Panc1 (cell line): Measurements from ENCODE around the gene ACCS. TPM values are rescaled to one million over a fixed set of nuclear protein-coding genes. Genes with fewer than 3 reads are reported as not detected.

Experiments used
- ATAC-seq: fragments of 200-7000 bp; cut with Tn5 transposase; 2 replicates; pipeline ENCODE4 v1.9.1; 2020; ENCODE audit warnings: mild to moderate bottlenecking, moderate library complexity
- BruUV-seq: library from RNA; stranded (reverse); fragments of 400-500 nt; replicated peaks from 2 replicates; lab custom pipeline; 2021; lab: Mats Ljungman, UMichigan
- CTCF ChIA-PET: fragments of 300-600 bp; sonication (Branson Sonifier 250); formaldehyde crosslinking; loops from one replicate; lab custom pipeline; 2022; ENCODE audit warnings: antibody characterized with exemption; lab: Charles Lee
- POLR2A ChIA-PET: fragments of 300-600 bp; sonication (Branson Sonifier 250); formaldehyde crosslinking; loops from one replicate; lab custom pipeline; 2022; ENCODE audit warnings: antibody characterized with exemption; lab: Charles Lee
- DNase-seq: peaks from one replicate; pipeline ENCODE4 v3.0.0-alpha.2; 2010; ENCODE audit warnings: low read depth, low spot score
- H3K27ac ChIP-seq: 2 replicates; pipeline ENCODE4 v1.5.1; 2011; ENCODE audit warnings: mild to moderate bottlenecking, low read length, inconsistent platforms
- H3K27me3 ChIP-seq: fragments of 200-500 bp; sonication (Bioruptor generic); 2 replicates; pipeline ENCODE4 v1.6.0; 2014; ENCODE audit warnings: low read length, inconsistent platforms; ENCODE audit not compliant: control insufficient read depth, insufficient read depth
- H3K36me3 ChIP-seq: fragments of 200-500 bp; sonication (Bioruptor generic); 2 replicates; pipeline ENCODE4 v1.5.1; 2014; ENCODE audit warnings: inconsistent platforms, mild to moderate bottlenecking, low read length, moderate library complexity; ENCODE audit not compliant: control insufficient read depth, insufficient read depth
- H3K4me1 ChIP-seq: 2 replicates; pipeline ENCODE4 v1.5.1; 2011; ENCODE audit warnings: inconsistent platforms, mild to moderate bottlenecking, low read length, moderate library complexity; ENCODE audit not compliant: control insufficient read depth, insufficient read depth
- H3K4me3 ChIP-seq, 2 experiments: 2 replicates each; pipeline ENCODE4 v1.5.1; 2011 to 2012; ENCODE audit warnings: low read depth in 2 of 2, low read length in 2 of 2, mild to moderate bottlenecking in 2 of 2, inconsistent platforms in 1 of 2, moderate library complexity in 1 of 2
- H3K9me3 ChIP-seq: fragments of 200-500 bp; sonication (Bioruptor generic); 2 replicates; pipeline ENCODE4 v1.5.1; 2014; ENCODE audit warnings: low read depth, mild to moderate bottlenecking, inconsistent platforms, low read length, moderate library complexity; ENCODE audit not compliant: control insufficient read depth, insufficient read depth
- CTCF ChIP-seq: fragments of 450-650 bp; IDR thresholded peaks from 2 replicates; pipeline ENCODE4 v1.5.1; 2017; ENCODE audit warnings: mild to moderate bottlenecking
- POLR2AphosphoS5 ChIP-seq: IDR thresholded peaks from 2 replicates; pipeline ENCODE4 v1.6.1; 2012; ENCODE audit warnings: mild to moderate bottlenecking, low read depth, low read length, moderate library complexity
- REST ChIP-seq, 2 experiments: IDR thresholded peaks; 2 replicates each; pipeline ENCODE4 v1.6.1; 2011 to 2012; ENCODE audit warnings: low read depth in 2 of 2, control low read depth in 1 of 2, low read length in 1 of 2, mild to moderate bottlenecking in 1 of 2, moderate library complexity in 1 of 2; ENCODE audit not compliant: insufficient read depth in 1 of 2
- SIN3A ChIP-seq: IDR thresholded peaks from 2 replicates; pipeline ENCODE4 v1.6.1; 2012; ENCODE audit warnings: low read depth, mild to moderate bottlenecking, low read length, moderate library complexity, borderline replicate concordance; ENCODE audit not compliant: insufficient read depth
- TCF7L2 ChIP-seq: IDR thresholded peaks from 2 replicates; pipeline ENCODE4 v1.6.1; 2011; ENCODE audit warnings: mild to moderate bottlenecking, low read depth, low read length, inconsistent platforms
- in situ Hi-C: cut with HindIII; loops from 2 replicates; pipeline ENCODE4 v1.10.0; 2016; ENCODE audit warnings: low sequenced_read_pairs, low pct_unique_long_range_greater_than_20kb
- intact Hi-C: fragments of 100-400 bp; cut with micrococcal nuclease; formaldehyde crosslinking; loops from one replicate; pipeline ENCODE4 v1.10.0; 2022; ENCODE audit not compliant: unreplicated experiment
- total RNA-seq: library from RNA; stranded (reverse); gene quantifications from one replicate; pipeline ENCODE4 v1.2.1, GENCODE V29; 2021; ENCODE audit not compliant: unreplicated experiment

The ACCS gene
- total RNA-seq, 1 experiment from 2014 or later: 38.0 TPM

DNA sequence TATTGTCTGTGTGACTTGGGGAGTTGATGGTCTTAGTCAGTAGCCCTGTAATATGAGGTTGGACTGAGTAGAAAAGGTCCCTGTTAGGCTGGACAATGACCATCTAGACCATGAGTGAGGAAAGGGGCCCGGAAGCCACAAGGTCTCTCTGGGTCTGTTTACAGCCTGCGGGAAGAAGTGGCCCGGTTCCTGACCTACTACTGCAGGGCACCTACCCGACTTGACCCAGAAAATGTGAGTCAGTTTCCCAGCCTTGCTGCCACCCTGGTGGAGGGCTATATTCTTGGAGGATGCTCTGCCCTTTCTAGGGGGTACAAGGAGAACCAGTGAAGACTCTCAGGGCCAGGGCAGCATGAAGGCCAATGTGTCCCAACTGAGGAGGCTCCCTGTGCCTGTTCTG lies 14.9 kb upstream of the ACCS start:
- ATAC-seq: no peak
- H3K27ac ChIP-seq: no peak overlapping the region
- POLR2A ChIA-PET: interaction anchor here (0.7 kb wide), 1 partner anchor 85 kb away, joined by 4 read pairs; no protein-coding TSS in a partner anchor
- H3K4me3 ChIP-seq: no peak overlapping the region
- no peaks in the 10 kb centered on the region for H3K27me3 ChIP-seq
- intact Hi-C loops: no loop called here
- CTCF ChIA-PET: no interaction called here
- H3K9me3 ChIP-seq: no peaks in the 10 kb centered on the region
- in situ Hi-C loops: no loop called here
- BruUV-seq: no TSS peak
- H3K4me1 ChIP-seq: no peaks in the 10 kb centered on the region
- no peaks in the 10 kb centered on the region for H3K36me3 ChIP-seq
- no peak for DNase-seq
- TF ChIP-seq CTCF: no peak
- TF ChIP-seq POLR2AphosphoS5: no peak
- TF ChIP-seq REST (IDR thresholded peaks at IDR 0.05; ENCODE audit: insufficient read depth in 1 of 2, low read depth in 2 of 2, low read length in 1 of 2): no peak
- no peak for TF ChIP-seq TCF7L2
- no peak for TF ChIP-seq SIN3A

GRCh38 chr11:44057340-44057739 lies 8.7 kb upstream of the ACCS start:
- POLR2A ChIA-PET: no interaction called here
- Histone ChIP-seq H3K9me3 (no peaks in the 10 kb centered on the region), H3K4me1 (no peaks in the 10 kb centered on the region), H3K4me3 (no peak overlapping the region), H3K36me3 (no peaks in the 10 kb centered on the region), H3K27me3 (no peaks in the 10 kb centered on the region), H3K27ac (no peak overlapping the region)
- intact Hi-C loops (no loop called here), in situ Hi-C loops (no loop called here)
- CTCF ChIA-PET: interaction anchor here (0.6 kb wide), 1 partner anchor 109 kb away, joined by 3 read pairs; no protein-coding TSS in a partner anchor
- no peak for ATAC-seq
- BruUV-seq: no TSS peak
- TF ChIP-seq REST (IDR thresholded peaks at IDR 0.05; ENCODE audit: insufficient read depth in 1 of 2, low read depth in 2 of 2, low read length in 1 of 2) (no peak), SIN3A (no peak), CTCF (no peak)
- DNase-seq: no peak
